Stimulated activated CD8-positive, alpha-beta memory T cell treated with anti-CD3 and anti-CD28 coated beads, Interleukin-2, amount 100 ng/mL, for 48 hours (primary cell): ENCODE data around the gene RFTN1.

Experiments
- DNase-seq, 2 donors: peaks; one replicate each; pipeline ENCODE4 v3.0.0-alpha.2; 2020; ENCODE audit warnings: low read depth in 2 of 2

RFTN1 gene, protein sequence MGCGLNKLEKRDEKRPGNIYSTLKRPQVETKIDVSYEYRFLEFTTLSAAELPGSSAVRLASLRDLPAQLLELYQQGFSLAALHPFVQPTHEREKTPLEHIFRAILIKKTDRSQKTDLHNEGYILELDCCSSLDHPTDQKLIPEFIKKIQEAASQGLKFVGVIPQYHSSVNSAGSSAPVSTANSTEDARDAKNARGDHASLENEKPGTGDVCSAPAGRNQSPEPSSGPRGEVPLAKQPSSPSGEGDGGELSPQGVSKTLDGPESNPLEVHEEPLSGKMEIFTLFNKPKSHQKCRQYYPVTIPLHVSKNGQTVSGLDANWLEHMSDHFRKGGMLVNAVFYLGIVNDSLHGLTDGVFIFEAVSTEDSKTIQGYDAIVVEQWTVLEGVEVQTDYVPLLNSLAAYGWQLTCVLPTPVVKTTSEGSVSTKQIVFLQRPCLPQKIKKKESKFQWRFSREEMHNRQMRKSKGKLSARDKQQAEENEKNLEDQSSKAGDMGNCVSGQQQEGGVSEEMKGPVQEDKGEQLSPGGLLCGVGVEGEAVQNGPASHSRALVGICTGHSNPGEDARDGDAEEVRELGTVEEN

GRCh38 chr3:16513141-16514020, at the start of gene RFTN1:
RFTN1 (minus strand) TSS chr3:16513699; CDS start chr3:16493869, 19,830 bp downstream.
- DNase-seq: peak in 1 of 2 donors; percentile 44

DNA sequence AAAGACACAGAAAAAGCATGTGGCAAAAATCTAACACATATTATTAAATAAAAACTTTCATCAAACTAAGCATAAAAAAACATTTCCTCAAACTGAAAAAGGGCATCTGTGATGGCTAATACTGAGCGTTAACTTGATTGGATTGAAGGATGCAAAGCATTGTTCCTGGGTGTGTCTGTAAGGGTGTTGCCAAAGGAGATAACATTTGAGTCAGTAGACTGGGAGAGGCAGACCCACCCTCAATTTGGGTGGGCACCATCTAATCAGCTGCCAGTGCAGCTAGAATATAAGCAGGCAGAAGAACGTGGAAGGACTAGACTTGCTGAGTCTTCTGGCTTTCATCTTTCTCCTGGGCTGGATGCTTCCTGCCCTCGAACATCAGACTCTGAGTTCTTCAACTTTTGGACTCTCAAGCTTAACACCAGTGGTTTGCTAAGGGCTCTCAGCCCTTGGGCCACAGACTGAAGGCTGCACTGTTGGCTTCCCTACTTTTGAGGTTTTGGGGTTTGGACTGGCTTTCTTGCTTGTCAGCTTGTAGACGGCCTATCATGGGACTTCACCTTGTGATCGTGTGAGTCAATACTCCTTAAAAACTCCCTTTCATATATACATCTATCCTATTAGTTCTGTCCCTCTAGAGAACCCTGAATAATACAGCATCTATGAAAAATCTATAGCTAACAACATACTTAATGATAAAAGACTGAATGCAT, 46.3 kb upstream of the RFTN1 start:
- DNase-seq: no peak

- no peak for DNase-seq
These were observed 40.6 kb upstream of the RFTN1 start for GRCh38 chr3:16554126-16554525.

GRCh38 chr3:16552757-16553156, 39.3 kb upstream of the RFTN1 start:
- DNase-seq: no peak

DNA sequence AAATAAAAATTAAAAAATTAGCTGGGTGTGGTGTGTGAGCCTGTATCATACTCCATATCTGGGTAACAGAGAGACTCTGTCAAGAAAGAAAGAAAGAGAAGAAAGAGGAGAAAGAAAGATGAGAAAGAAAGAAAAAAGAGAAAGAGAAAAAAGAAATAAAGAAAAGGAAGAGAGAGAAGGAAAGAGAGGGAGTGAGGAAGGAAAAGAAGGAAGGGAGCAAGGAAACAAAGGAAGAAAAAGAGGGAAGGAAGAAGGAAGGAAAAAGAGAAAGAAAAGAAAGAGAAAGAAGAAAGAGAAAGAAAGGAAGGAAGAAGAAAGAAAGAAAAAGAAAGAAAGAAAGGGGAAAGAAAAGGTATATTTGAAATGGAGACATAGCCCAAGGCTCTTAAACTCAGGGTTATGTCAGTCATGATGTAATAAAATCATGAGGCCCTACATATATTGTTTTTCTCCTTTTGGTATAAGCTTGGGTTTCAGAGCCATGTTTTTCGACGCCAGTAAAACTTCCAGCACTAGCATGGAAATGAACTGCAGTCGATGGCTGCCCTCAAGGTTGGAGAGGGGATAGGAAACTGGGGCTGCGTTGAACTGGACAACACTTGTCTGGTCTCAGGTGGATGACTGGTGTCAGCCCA, 38.0 kb upstream of the RFTN1 start:
- no peak for DNase-seq

GRCh38 chr3:16550676-16551341, 37.3 kb upstream of the RFTN1 start:
- peak; percentile 23 to 49 for DNase-seq

GRCh38 chr3:16550305-16550675, 36.8 kb upstream of the RFTN1 start:
- DNase-seq: no peak

DNA sequence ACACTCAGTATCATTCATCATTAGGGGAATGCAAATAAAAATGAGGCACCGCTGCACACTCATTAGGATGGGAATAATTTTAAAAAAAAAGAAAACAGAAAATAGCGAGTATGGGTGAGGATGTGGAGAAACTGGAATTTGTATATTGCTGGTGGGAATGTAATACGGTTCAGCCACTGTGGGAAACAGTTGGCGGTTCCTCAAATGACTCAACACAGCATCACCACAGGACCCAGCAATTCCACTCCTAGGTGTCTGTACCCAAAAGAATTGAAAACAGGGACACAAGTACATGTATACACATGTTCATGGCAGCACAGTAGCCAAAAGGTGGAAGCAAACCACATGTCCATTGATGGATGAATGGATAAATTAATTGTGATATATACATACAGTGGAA, 35.2 kb upstream of the RFTN1 start:
- no peak for DNase-seq

DNA sequence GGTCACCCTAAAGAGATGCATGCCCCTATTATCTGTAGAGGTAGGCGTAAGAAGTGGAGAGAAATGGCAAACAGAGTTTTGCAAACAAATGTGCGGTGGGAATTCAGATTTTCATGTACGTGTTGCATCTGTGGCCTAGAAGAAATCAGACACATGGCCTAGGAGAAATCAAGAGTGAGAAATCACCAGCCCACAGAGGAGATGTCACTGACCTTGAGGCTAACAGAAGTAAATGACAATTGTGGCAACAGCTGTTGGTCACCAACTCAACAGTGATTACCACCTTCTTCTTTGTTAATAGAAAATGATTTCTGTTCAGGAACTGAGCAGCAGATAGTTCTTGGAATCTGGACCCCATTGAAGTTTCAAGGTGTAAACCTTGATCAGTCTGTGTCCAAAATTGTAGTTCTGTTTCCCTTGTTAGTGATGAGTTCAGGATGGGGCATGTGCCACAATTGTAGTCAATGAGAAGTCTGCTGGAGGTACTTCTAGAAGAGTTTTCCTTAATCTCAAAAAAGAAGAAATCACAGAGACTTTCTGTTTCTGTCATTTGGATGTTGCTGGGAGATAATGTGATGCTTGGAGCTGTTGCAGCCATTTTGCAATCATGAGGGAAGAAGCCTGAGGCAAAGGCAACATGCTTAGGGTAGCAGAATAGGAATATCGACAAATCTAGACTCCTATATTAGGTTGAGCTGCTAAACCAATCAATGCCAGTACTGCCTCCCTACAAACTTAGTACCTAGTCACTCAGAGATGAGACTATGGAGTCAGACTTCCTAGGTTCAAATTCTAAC, 34.3 kb upstream of the RFTN1 start:
- no peak for DNase-seq

GRCh38 chr3:16546186-16547010, 32.9 kb upstream of the RFTN1 start:
- DNase-seq: no peak

DNA sequence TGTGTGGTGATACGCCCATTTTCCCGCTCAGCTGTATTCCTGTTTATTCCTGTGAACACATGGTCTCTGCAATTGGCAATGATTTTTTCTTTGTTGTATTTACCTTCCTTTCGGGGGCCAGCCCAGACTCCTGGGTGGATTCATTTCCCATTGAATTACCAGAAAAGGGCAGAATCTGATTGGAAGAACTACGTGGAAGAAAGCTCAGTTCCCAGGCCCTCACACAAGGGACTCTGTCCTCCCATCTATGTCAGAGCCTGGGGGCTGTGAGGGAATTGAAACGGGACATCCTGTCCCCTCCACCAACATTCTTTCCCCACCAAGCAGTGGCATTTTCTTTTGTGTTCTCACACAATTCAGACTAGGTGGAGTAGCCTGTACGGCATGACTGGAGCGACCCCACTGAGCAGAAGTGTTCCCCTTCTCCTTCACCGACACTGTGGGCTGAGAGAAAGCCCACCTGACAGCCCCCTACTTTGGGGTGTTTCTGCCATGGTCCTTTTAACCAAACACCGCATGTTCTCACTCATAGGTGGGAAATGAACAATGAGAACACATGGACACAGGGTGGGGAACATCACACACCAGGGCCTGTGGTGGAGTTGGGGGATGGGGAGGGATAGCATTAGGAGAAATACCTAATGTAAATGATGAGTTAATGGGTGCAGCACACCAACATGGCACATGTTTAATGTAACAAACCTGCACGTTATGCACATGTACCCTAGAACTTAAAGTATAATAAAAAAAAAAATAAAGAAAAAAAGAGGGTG, 32.1 kb upstream of the RFTN1 start:
- DNase-seq: no peak

DNA sequence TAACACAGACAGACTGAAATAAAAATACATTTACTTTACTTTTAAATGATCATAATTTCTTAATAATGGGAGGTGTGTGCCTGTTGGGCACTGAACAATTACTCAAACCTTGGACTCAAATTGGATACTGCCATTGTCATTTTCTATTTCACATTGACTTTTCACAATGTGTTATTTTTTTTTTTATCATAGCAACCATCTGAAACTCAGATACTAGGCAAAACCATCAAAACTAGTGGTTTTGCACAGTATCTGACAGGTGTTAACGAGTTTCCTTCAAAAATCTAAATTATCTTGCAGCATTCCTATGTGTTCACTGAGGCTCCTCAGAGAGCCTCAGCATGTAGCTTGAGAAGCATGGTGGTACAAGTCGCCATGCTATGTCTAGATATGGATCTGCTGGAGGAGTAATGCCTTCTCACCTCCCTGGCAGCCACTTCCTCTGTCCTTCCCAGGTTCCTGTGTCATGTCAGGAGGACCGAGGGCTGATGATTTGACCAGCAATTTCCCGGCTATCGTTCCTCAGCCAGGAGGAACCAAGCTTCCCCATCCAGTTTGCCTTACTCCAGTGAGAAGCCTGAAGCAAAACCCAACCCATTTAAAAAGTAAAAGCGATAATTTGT, 29.9 kb upstream of the RFTN1 start:
- DNase-seq: no peak

GRCh38 chr3:16538507-16538906, 25.0 kb upstream of the RFTN1 start:
- no peak for DNase-seq

DNA sequence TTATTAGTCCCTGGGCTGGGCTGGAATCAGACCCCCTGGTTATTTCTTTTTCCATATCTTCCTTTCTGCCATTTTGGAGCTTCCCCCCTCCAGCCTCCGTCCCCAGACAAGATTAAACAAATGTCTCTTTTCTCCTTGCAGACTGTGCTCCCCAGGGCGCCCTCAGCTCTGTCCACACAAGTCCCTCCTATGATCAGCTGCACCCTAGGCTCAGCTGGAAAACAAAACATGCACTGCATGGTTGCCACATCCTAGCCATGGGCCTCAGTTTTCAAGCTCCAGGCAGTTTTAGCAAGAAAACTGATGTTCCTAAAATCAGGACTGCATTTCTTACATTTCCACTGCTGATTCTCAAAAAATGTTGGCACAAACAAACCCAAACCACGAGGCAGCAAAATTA, 23.5 kb upstream of the RFTN1 start:
- DNase-seq: no peak

DNA sequence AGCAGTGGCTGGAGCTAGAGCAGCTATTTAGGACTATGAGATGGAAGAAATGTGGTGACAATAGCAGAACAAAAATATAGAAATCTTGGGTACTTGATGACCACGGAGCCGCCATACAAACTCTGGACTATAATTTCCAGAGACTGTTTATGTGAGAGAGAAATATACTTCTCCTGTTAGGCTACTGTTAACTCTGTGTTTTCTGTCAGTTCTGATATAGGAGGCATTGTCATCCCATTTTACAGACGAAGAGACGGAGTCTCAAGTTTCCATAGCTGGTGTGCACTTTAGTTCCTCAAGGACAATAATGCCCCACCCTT, 22.8 kb upstream of the RFTN1 start:
- no peak for DNase-seq

DNA sequence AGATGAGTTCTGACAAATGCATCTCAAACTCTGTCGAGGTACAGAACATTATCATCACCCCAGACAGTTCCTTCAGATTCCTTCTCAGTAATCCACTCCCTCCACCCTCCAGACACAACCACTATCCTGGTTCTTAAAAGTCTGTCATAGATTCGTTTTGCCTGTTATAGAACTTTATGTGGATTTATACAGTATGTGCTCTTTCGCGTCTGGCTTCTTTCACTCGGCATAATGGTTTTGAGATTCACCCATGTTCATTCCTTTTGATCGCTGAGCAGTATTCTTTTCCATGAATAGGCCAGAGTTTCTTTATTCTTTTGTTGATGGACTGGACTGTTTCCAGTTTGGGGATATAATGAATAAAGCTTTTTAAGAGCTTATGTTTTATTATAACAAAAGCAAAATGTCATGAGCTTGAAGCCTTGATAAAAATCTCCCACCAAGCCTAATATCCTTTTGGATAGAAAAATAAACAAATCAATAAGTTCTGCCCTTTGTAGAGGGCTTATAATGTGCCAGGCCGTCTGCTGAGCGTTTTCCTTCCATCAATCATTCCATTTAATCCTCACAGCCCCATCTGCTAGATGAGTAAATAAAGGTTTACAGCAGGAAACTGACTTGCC, 21.3 kb upstream of the RFTN1 start:
- DNase-seq: no peak

DNA sequence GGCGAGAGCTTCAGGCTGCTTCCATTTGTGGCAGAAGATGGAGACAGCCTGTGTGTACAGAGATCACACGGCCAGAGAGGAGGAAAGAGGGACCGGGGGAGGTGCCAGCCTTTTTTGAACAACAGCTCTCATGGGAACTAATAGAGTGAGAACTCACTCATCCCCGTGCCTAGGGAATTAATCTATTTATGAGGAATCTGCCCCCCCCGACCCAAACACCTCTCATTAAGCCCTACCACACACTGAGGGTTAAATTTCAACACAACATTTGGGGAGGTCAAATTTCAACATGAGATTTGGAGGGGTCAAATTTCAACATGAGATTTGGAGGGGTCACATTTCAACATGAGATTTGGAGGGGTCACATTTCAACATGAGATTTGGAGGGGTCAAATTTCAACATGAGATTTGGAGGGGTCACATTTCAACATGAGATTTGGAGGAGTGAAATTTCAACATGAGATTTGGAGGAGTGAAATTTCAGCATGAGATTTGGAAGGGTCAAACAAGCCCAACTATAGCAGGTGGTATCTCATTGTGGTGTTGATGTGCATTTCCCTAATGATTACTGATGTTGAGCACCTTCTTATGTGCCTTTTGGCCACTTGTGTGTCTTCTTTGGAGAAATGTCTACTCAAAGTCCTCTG, 20.6 kb upstream of the RFTN1 start:
- no peak for DNase-seq
